Lung (tissue), 12 donors: ENCODE measurements around the gene KCNQ4. TPM values are rescaled to one million over a fixed set of nuclear protein-coding genes. Genes with fewer than 3 reads are reported as not detected.

Experiments used
- ATAC-seq: fragments of 200-7000 bp; cut with Tn5 transposase; one replicate; pipeline ENCODE4 v1.9.1; 2020; ENCODE audit warnings: moderate number of reproducible peaks; ENCODE audit not compliant: insufficient read depth, low FRiP score
- DNase-seq, 3 donors: peaks; one replicate each; pipeline ENCODE4 v3.0.0-alpha.2; 2013 to 2017
- H3K27ac ChIP-seq, 2 donors: one replicate each; pipeline ENCODE4 v1.5.1; 2013; ENCODE audit warnings: mild to moderate bottlenecking in 2 of 2, moderate library complexity in 2 of 2, control low read depth in 1 of 2, inconsistent platforms in 1 of 2, low read depth in 1 of 2, low read length in 1 of 2
- H3K27me3 ChIP-seq, 3 donors: one replicate each; pipeline ENCODE4 v1.5.1; 2013; ENCODE audit warnings: low read length in 2 of 3; ENCODE audit not compliant: control insufficient read depth in 3 of 3, insufficient read depth in 3 of 3
- H3K36me3 ChIP-seq, 4 donors: one replicate each; pipeline ENCODE4 v1.5.1; 2013; ENCODE audit warnings: low read length in 4 of 4, mild to moderate bottlenecking in 1 of 4, moderate library complexity in 1 of 4; ENCODE audit not compliant: control insufficient read depth in 4 of 4, insufficient read depth in 4 of 4
- H3K4me1 ChIP-seq, 5 donors: one replicate each; pipeline ENCODE4 v1.5.1; 2013; ENCODE audit warnings: low read length in 5 of 5, mild to moderate bottlenecking in 2 of 5, moderate library complexity in 1 of 5; ENCODE audit not compliant: control insufficient read depth in 5 of 5, insufficient read depth in 5 of 5
- H3K4me3 ChIP-seq: one replicate; pipeline ENCODE4 v1.5.1; 2013; ENCODE audit warnings: mild to moderate bottlenecking, control low read depth, moderate library complexity
- H3K9ac ChIP-seq, 2 donors: one replicate each; pipeline ENCODE4 v1.5.1; 2013; ENCODE audit warnings: low read length in 2 of 2, control low read depth in 1 of 2; ENCODE audit not compliant: insufficient read depth in 1 of 2
- H3K9me3 ChIP-seq, 4 donors: one replicate each; pipeline ENCODE4 v1.5.1; 2013; ENCODE audit warnings: low read length in 3 of 4, mild to moderate bottlenecking in 1 of 4, moderate library complexity in 1 of 4; ENCODE audit not compliant: control insufficient read depth in 4 of 4, insufficient read depth in 3 of 4
- WGBS, 2 donors: extraction: QIAGEN DNeasy Blood & Tissue Kit; methylation state at CpG; one replicate each; pipeline ENCODE4 v1.1.7; 2013; 5-methylcytosine and 5-hydroxymethylcytosine counted together
- polyA plus RNA-seq, 2 donors: library from polyadenylated mRNA; stranded (reverse); fragments of 200-250 nt; gene quantifications; one replicate each; pipeline ENCODE4 v1.2.1, GENCODE V29; 2013
- total RNA-seq, 2 donors: library from RNA; depleted of rRNA in 1 of 2; stranded (reverse); fragments of >200 nt in 1 of 2; gene quantifications; one replicate each; pipeline ENCODE4 v1.2.1, GENCODE V29; 2014 to 2021
- TF ChIP-seq, protein P1 (sequence below): IDR thresholded peaks from 2 replicates; pipeline ENCODE4 v1.5.1; 2012; ENCODE audit warnings: mild to moderate bottlenecking; ENCODE audit errors: control extremely low read depth, extremely low read depth
- donor health status: control.
- donor health status: control.
- donor health status: Bipolar disorder and iron deficiency.
- donor health status: healthy.
- donor health status: DM: yes; HTN: yes; CAD: no.

KCNQ4 gene
- total and polyA plus RNA-seq, 4 donors: 0.54 to 0.98 (median 0.59) TPM

DNA sequence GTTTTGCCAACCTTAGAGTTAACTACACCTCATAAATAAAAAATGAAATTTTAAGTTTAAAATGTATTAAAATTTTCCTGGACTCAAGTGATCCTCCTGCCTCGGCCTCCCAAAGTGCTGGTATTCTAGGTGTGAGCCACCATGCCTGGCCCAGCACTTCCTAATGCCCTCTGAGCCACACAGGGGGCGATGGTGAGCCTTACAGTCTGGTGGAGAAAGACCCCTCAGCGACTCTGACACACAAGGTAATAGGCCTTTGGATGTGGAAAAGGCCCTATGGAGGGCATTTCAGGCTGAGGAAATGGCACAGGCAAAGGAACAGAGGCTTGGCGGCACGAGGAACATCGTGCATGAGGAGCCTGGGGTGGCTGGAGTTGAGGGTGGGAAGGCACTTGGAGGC is 71.9 kb downstream of the KCNQ4 start:
- ATAC-seq: no peak
- Histone ChIP-seq H3K27me3 (peaks cover 0 to 3% (median 3%) of the 10 kb centered on the region in 3 donors), H3K4me1 (peaks cover 0 to 8% (median 1%) of the 10 kb centered on the region in 5 donors), H3K9ac (no peak overlapping the region), H3K4me3 (no peak overlapping the region), H3K27ac (no peak overlapping the region), H3K9me3 (no peaks in the 10 kb centered on the region), H3K36me3 (no peaks in the 10 kb centered on the region)
- 75 to 87% methylated on average over 6 of the region's 6 CpGs for WGBS, 2 donors
- TF ChIP-seq, protein P1, sequence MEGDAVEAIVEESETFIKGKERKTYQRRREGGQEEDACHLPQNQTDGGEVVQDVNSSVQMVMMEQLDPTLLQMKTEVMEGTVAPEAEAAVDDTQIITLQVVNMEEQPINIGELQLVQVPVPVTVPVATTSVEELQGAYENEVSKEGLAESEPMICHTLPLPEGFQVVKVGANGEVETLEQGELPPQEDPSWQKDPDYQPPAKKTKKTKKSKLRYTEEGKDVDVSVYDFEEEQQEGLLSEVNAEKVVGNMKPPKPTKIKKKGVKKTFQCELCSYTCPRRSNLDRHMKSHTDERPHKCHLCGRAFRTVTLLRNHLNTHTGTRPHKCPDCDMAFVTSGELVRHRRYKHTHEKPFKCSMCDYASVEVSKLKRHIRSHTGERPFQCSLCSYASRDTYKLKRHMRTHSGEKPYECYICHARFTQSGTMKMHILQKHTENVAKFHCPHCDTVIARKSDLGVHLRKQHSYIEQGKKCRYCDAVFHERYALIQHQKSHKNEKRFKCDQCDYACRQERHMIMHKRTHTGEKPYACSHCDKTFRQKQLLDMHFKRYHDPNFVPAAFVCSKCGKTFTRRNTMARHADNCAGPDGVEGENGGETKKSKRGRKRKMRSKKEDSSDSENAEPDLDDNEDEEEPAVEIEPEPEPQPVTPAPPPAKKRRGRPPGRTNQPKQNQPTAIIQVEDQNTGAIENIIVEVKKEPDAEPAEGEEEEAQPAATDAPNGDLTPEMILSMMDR: no peak
- DNase-seq: no peak

- Histone ChIP-seq H3K9ac (no peak overlapping the region), H3K36me3 (no peaks in the 10 kb centered on the region), H3K9me3 (no peaks in the 10 kb centered on the region), H3K4me1 (peaks cover 0 to 12% (median 2%) of the 10 kb centered on the region in 5 donors), H3K27me3 (peaks cover 0 to 7% (median 5%) of the 10 kb centered on the region in 3 donors), H3K27ac (no peak overlapping the region), H3K4me3 (no peak overlapping the region)
- ATAC-seq (no peak), DNase-seq (no peak)
- 60 to 84% methylated on average over 3 of the region's 3 CpGs for WGBS, 2 donors
- TF ChIP-seq, protein P1: no peak
These were observed 72.5 kb downstream of the KCNQ4 start for GRCh38 chr1:40856116-40856515.

DNA sequence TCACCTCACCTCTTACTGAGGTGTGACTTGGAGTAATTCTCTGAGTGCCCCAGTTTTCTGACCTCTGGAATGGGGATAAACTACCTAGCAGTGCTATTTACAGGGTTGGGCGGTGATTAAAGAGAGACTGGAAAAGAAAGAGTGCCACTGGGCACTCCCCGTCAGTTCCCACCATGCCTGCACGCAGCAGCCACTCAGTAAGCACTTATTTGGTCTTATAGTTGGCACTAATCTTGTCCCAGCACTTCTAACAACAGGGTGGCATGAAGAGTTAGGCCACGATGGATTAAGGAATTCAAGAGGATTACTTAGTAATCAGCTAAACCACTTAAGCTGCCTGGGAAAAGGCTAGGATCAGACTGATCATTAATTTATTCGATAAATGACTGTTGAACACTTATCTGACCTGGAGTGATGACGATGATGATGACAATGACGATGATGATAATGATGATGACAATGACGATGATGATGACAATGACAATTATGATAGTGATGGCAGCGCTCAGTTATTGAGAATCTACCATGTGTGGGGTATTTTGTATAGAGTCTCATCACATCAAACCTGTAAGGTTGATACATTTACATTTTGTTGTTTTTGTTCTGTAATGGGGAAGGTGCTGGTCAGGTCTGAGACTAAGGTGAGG is 73.2 kb downstream of the KCNQ4 start:
- no peak overlapping the region for H3K4me3 ChIP-seq
- no peaks in the 10 kb centered on the region for H3K36me3 ChIP-seq
- 83 to 89% methylated on average over 9 of the region's 9 CpGs for WGBS, 2 donors
- no peaks in the 10 kb centered on the region for H3K9me3 ChIP-seq
- peaks cover 0 to 7% (median 5%) of the 10 kb centered on the region in 3 donors for H3K27me3 ChIP-seq
- H3K9ac ChIP-seq: no peak overlapping the region
- DNase-seq (no peak), ATAC-seq (no peak)
- H3K27ac ChIP-seq: no peak overlapping the region
- TF ChIP-seq, protein P1: no peak
- H3K4me1 ChIP-seq: peaks cover 0 to 15% (median 2%) of the 10 kb centered on the region in 5 donors

GRCh38 chr1:40857737-40858136 is 74.2 kb downstream of the KCNQ4 start:
- no peak for ATAC-seq
- no peak overlapping the region for H3K4me3 ChIP-seq
- no peaks in the 10 kb centered on the region for H3K36me3 ChIP-seq
- H3K9ac ChIP-seq: no peak overlapping the region
- H3K9me3 ChIP-seq: no peaks in the 10 kb centered on the region
- H3K27me3 ChIP-seq: peaks cover 0 to 7% (median 5%) of the 10 kb centered on the region in 3 donors
- H3K27ac ChIP-seq: no peak overlapping the region
- H3K4me1 ChIP-seq: peaks cover 0 to 18% (median 2%) of the 10 kb centered on the region in 5 donors
- WGBS, 2 donors: 80 to 91% methylated on average over 2 of the region's 2 CpGs
- peak in 2 of 3 donors; percentile 21 to 40 for DNase-seq
- TF ChIP-seq, protein P1: no peak
